ENCODE measurements around the gene TNNC1. TPM values are rescaled to one million over a fixed set of nuclear protein-coding genes. Genes with fewer than 3 reads are reported as not detected.

The TNNC1 gene
- total and polyA plus RNA-seq, 10 of the 15 experiments (the other 5 are each of a cell fraction or from before 2014, with no cell fraction given), result 0.13 to 1.3 (median 0.53) TPM; not detected in 2

GRCh38 chr3:52405066-52405465 is 48.8 kb downstream of the TNNC1 start:
- no peak for FAIRE-seq
- ChIA-PET POLR2A (interaction anchor here (0.6 kb wide), 1 partner anchor 10 kb away, joined by 3 read pairs; no protein-coding TSS in a partner anchor), RAD21 (ENCODE audit: unreplicated experiment) (no interaction called here)

More at GRCh38 chr3:52405066-52405465, 48.8 kb downstream of the TNNC1 start:
- intact Hi-C loops (cut with micrococcal nuclease; ENCODE audit: unreplicated experiment), result no loop called here
- no peaks in the 10 kb centered on the region for H4K20me1 ChIP-seq (ENCODE audit: control insufficient read depth, insufficient read depth)
- H3K4me2 ChIP-seq (ENCODE audit: control insufficient read depth, insufficient read depth), result no peak overlapping the region
- H3K36me3 ChIP-seq (ENCODE audit: control insufficient read depth in 2 of 2, insufficient read depth in 2 of 2, low read length in 1 of 2), result peaks cover 23 to 26% of the 10 kb centered on the region in 2 experiments
- whole genome bisulfite sequencing (ENCODE audit: insufficient coverage, insufficient replicate concordance, low lambda C conversion rate, missing lambda C conversion rate), result 94% methylated on average over 5 of the region's 6 CpGs
- peaks cover 6% of the 10 kb centered on the region; the same call in 1 of the 2 replicates for H3K4me1 ChIP-seq (ENCODE audit: control insufficient read depth, insufficient read depth, low read length)
- H3K79me2 ChIP-seq (ENCODE audit: control insufficient read depth, insufficient read depth, low read length), result peaks cover 21% of the 10 kb centered on the region
- SMC1A ChIA-PET (ENCODE audit: uncharacterized antibody, unreplicated experiment), result interaction anchor here (1.2 kb wide), 1 partner anchor 20 kb away, joined by 3 read pairs; no protein-coding TSS in a partner anchor
- no peak for DNase-seq (ENCODE audit: low read depth, low spot score)
- ATAC-seq, result no peak
- TF ChIP-seq KDM1A (IDR thresholded peaks at IDR 0.05; ENCODE audit: borderline replicate concordance) (no peak), FOXK2 (IDR thresholded peaks at IDR 0.05) (no peak), ZNF274 (IDR thresholded peaks at IDR 0.05; ENCODE audit: insufficient read depth, insufficient read length) (no peak), RB1 (IDR thresholded peaks at IDR 0.05; ENCODE audit: borderline replicate concordance) (no peak), ZNF217 (IDR thresholded peaks at IDR 0.05) (no peak), CHD2 (IDR thresholded peaks at IDR 0.05; ENCODE audit: borderline replicate concordance, low read depth, low read length) (no peak), GABPA (IDR thresholded peaks at IDR 0.05; ENCODE audit: low read depth) (no peak), PRDM15 (CRISPR knock-in tag; IDR thresholded peaks at IDR 0.05) (no peak), ATF7 (IDR thresholded peaks at IDR 0.05; ENCODE audit: low read depth) (no peak), NFYB (IDR thresholded peaks at IDR 0.05; ENCODE audit: insufficient read depth, low read depth, low read length) (no peak), SRF (IDR thresholded peaks at IDR 0.05; ENCODE audit: low read depth in 2 of 2, low read length in 2 of 2) (no peak), ESRRA (IDR thresholded peaks at IDR 0.05; ENCODE audit: low read length) (no peak), NBN (IDR thresholded peaks at IDR 0.05) (no peak), SIN3A (IDR thresholded peaks at IDR 0.05; ENCODE audit: low read depth, low read length) (no peak)
- TF ChIP-seq, protein P1, sequence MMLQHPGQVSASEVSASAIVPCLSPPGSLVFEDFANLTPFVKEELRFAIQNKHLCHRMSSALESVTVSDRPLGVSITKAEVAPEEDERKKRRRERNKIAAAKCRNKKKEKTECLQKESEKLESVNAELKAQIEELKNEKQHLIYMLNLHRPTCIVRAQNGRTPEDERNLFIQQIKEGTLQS (IDR thresholded peaks at IDR 0.05; ENCODE audit: borderline replicate concordance, extremely low read depth, low read depth, low read length), result no peak
- no TSS peak for BruUV-seq (replicated peaks)
- H3K9ac ChIP-seq (ENCODE audit: control insufficient read depth, insufficient read depth, low read length), result no peak overlapping the region
- H3K4me3 ChIP-seq, result no peak overlapping the region
- no peaks in the 10 kb centered on the region for H3K9me3 ChIP-seq (replicated peaks; ENCODE audit: control insufficient read depth, insufficient read depth, low read length)
- no peak overlapping the region for H2AFZ ChIP-seq (ENCODE audit: control insufficient read depth, low read depth, low read length)
- in situ Hi-C loops (cut with MboI), result no loop called here
- H3K27ac ChIP-seq (ENCODE audit: control insufficient read depth, insufficient read depth), result no peak overlapping the region
- H3K27me3 ChIP-seq (replicated peaks in 1 of 2; ENCODE audit: control insufficient read depth in 2 of 2, insufficient read depth in 2 of 2, low read length in 1 of 2), result no peaks in the 10 kb centered on the region
- CTCF ChIA-PET, result interaction anchor here (0.9 kb wide), 1 partner anchor 9 kb away, joined by 3 read pairs; no protein-coding TSS in a partner anchor
